Fibroblast of lung (primary cell): Measurements from ENCODE around the gene NOL4L.

Source experiments
- EZH2 ChIP-seq: IDR thresholded peaks from 2 replicates; pipeline ENCODE4 v1.5.1; 2012; ENCODE audit warnings: low read length, control low read depth, mild to moderate bottlenecking; ENCODE audit errors: missing control alignments
- TF ChIP-seq, protein P1 (sequence below), 2 donors: IDR thresholded peaks in 1 of 2; conservative IDR thresholded peaks in 1 of 2; 1 replicate in 1 of 2; 2 replicates in 1 of 2; pipeline ENCODE4 v1.5.1; 2011 to 2012; ENCODE audit warnings: low read length in 2 of 2, control low read depth in 1 of 2, inconsistent platforms in 1 of 2, low read depth in 1 of 2, mild to moderate bottlenecking in 1 of 2

- TF ChIP-seq, protein P1, sequence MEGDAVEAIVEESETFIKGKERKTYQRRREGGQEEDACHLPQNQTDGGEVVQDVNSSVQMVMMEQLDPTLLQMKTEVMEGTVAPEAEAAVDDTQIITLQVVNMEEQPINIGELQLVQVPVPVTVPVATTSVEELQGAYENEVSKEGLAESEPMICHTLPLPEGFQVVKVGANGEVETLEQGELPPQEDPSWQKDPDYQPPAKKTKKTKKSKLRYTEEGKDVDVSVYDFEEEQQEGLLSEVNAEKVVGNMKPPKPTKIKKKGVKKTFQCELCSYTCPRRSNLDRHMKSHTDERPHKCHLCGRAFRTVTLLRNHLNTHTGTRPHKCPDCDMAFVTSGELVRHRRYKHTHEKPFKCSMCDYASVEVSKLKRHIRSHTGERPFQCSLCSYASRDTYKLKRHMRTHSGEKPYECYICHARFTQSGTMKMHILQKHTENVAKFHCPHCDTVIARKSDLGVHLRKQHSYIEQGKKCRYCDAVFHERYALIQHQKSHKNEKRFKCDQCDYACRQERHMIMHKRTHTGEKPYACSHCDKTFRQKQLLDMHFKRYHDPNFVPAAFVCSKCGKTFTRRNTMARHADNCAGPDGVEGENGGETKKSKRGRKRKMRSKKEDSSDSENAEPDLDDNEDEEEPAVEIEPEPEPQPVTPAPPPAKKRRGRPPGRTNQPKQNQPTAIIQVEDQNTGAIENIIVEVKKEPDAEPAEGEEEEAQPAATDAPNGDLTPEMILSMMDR (conservative IDR thresholded peaks at IDR 0.05 in 1 of 2, IDR thresholded peaks at IDR 0.05 in 1 of 2; ENCODE audit: low read depth in 1 of 2, low read length in 2 of 2) = no peak
- TF ChIP-seq EZH2 = no peak
Observed at GRCh38 chr20:32524829-32525501, 60.2 kb downstream of the NOL4L start.
